OCI-LY7 (cell line): Measurements from ENCODE around the gene TLDC2. TPM values are rescaled to one million over a fixed set of nuclear protein-coding genes. Genes with fewer than 3 reads are reported as not detected.
"Not testable (repeated sequence)": the region's sequence is repeated elsewhere in the genome, so short reads cannot be mapped to it uniquely, and the experiment has no call there.

Source experiments
- BruUV-seq: library from RNA; stranded (reverse); fragments of 400-500 nt; replicated peaks from 2 replicates; lab custom pipeline; 2021; lab: Mats Ljungman, UMichigan
- CTCF ChIA-PET: fragments of 300-600 bp; sonication (Branson Sonifier 250); formaldehyde crosslinking; loops from one replicate; lab custom pipeline; 2022; ENCODE audit warnings: antibody characterized with exemption; ENCODE audit not compliant: unreplicated experiment; lab: Charles Lee
- POLR2A ChIA-PET: fragments of 300-600 bp; sonication (Branson Sonifier 250); formaldehyde crosslinking; loops from one replicate; lab custom pipeline; 2022; ENCODE audit warnings: antibody characterized with exemption; lab: Charles Lee
- DNase-seq: peaks from one replicate; pipeline ENCODE4 v3.0.0-alpha.2; 2015; ENCODE audit warnings: low spot score
- H2AFZ ChIP-seq: fragments of 200-600 bp; sonication (generic), shearing (Covaris generic); 2 replicates; pipeline ENCODE4 v1.6.1; 2014; ENCODE audit warnings: mild to moderate bottlenecking, antibody characterized with exemption, low read length, moderate library complexity
- H3K27ac ChIP-seq: fragments of 200-600 bp; sonication (generic); 2 replicates; pipeline ENCODE4 v1.5.1; 2014; ENCODE audit warnings: mixed run types, low read depth, mild to moderate bottlenecking, moderate library complexity, low read length, inconsistent platforms; ENCODE audit not compliant: poor library complexity, severe bottlenecking
- H3K36me3 ChIP-seq: fragments of 200-600 bp; sonication (generic); 2 replicates; pipeline ENCODE4 v1.6.1; 2014; ENCODE audit warnings: mild to moderate bottlenecking, antibody characterized with exemption, low read length, moderate library complexity, mixed read lengths; ENCODE audit not compliant: insufficient read depth
- H3K4me1 ChIP-seq: fragments of 200-600 bp; sonication (generic); 2 replicates; pipeline ENCODE4 v1.5.1; 2014; ENCODE audit warnings: mild to moderate bottlenecking, low read length; ENCODE audit not compliant: insufficient read depth, poor library complexity, severe bottlenecking
- H3K4me2 ChIP-seq: fragments of 200-600 bp; sonication (generic); 2 replicates; pipeline ENCODE4 v1.6.1; 2014; ENCODE audit warnings: mild to moderate bottlenecking, low read length
- H3K4me3 ChIP-seq: fragments of 200-600 bp; sonication (generic); 2 replicates; pipeline ENCODE4 v1.5.1; 2014; ENCODE audit warnings: mild to moderate bottlenecking, low read depth, low read length; ENCODE audit not compliant: poor library complexity, severe bottlenecking
- H3K79me2 ChIP-seq: fragments of 200-600 bp; sonication (generic); 2 replicates; pipeline ENCODE4 v1.6.1; 2016; ENCODE audit warnings: low read depth, mild to moderate bottlenecking, low read length, moderate library complexity, mixed read lengths; ENCODE audit not compliant: insufficient read depth
- H3K9me2 ChIP-seq: fragments of 200-600 bp; sonication (generic); 2 replicates; pipeline ENCODE4 v1.6.1; 2016; ENCODE audit warnings: mild to moderate bottlenecking, low read length, mixed read lengths; ENCODE audit not compliant: insufficient read depth
- H3K9me3 ChIP-seq: fragments of 200-600 bp; sonication (generic); 2 replicates; pipeline ENCODE4 v1.6.1; 2014; ENCODE audit warnings: mild to moderate bottlenecking, mixed run types, low read length, mixed read lengths
- H4K20me1 ChIP-seq: fragments of 200-600 bp; sonication (generic); 2 replicates; pipeline ENCODE4 v1.6.1; 2014; ENCODE audit warnings: mild to moderate bottlenecking, antibody characterized with exemption, low read length, moderate library complexity, mixed read lengths; ENCODE audit not compliant: insufficient read depth
- EZH2phosphoT487 ChIP-seq: fragments of 200-600 bp; sonication (generic); IDR thresholded peaks from 2 replicates; pipeline ENCODE4 v1.6.1; 2018; ENCODE audit warnings: low read depth, borderline replicate concordance, mild to moderate bottlenecking, mixed run types, antibody characterized with exemption, low read length, moderate library complexity, mixed read lengths
- intact Hi-C: fragments of 100-400 bp; cut with micrococcal nuclease; formaldehyde crosslinking; loops from one replicate; pipeline ENCODE4 v1.10.0; 2022; ENCODE audit not compliant: unreplicated experiment
- total RNA-seq, 2 experiments: library from RNA; depleted of rRNA in 1 of 2; stranded (reverse); fragments of >200 nt in 1 of 2; shearing (Covaris generic) in 1 of 2; gene quantifications; 2 replicates each; pipeline ENCODE4 v1.2.3, GENCODE V29; 2014 to 2022
- TF ChIP-seq, protein P1 (sequence below): fragments of 200-600 bp; sonication (generic); conservative IDR thresholded peaks from 2 replicates; pipeline ENCODE4 v1.5.1; 2014; ENCODE audit warnings: mild to moderate bottlenecking, antibody characterized with exemption, low read length, moderate library complexity, mixed read lengths

The TLDC2 gene
- total RNA-seq, 2 experiments from 2014 or later: not detected

DNA sequence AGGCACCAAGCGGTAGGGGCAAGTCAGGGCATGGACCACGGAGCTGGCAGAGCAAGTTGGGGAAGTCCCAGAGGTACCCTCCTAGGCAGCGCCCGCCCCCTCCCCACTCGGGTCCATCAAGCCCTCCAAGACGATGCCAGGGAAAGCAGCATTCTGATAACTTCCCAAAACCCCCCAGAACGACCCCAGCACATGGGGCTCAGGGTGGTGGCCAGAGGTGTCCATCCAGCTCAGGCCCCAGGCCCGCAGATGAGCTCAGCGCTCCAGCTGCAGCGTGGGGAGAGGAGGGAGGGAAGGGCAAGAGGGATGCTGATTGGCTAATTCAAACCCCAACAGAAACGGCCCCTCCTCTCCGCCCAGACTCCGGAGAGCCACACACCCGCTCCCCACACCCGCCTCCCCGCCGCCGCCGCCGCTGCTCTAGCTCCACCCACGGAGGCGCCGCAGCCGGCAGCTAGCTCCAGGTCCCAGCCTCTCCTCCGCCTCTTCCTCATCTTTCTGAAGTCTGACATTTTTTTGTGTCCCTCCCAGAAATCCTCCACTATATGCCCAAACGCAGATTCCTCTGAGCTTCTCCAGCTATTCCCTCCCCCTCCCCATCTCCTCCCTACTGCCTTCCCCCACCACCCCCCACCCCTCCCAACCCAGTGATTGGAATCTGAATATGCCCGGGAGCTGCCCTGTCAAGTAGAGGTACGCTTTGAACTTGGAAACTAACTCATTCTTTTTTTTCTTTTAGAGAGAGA is 40.3 kb upstream of the TLDC2 start:
- H3K9me3 ChIP-seq: no peaks in the 10 kb centered on the region
- peaks cover 34% of the 10 kb centered on the region for H3K4me1 ChIP-seq
- peak overlapping the region; percentile 60 for H3K4me3 ChIP-seq
- no peaks in the 10 kb centered on the region for H3K36me3 ChIP-seq
- peak overlapping the region; percentile 81 for H3K4me2 ChIP-seq
- peak overlapping the region; percentile 78 for H3K27ac ChIP-seq
- H2AFZ ChIP-seq: peak overlapping the region; percentile 77; the same call in 1 of the 2 replicates
- no peaks in the 10 kb centered on the region for H4K20me1 ChIP-seq
- H3K79me2 ChIP-seq: no peaks in the 10 kb centered on the region
- ChIA-PET POLR2A (interaction anchor here (0.6 to 4.3 kb wide), 13 partner anchors 11 to 715 kb away, joined by 3 to 87 read pairs (median 4); no protein-coding TSS in a partner anchor), CTCF (interaction anchor here (0.6 to 3.7 kb wide), 10 partner anchors 11 to 332 kb away, joined by 3 to 22 read pairs (median 6); partner anchors contain the start of genes DSN1 and TLDC2)
- intact Hi-C loops: no loop called here
- DNase-seq: peak; percentile 93
- TF ChIP-seq EZH2phosphoT487: no peak
- TF ChIP-seq, protein P1, sequence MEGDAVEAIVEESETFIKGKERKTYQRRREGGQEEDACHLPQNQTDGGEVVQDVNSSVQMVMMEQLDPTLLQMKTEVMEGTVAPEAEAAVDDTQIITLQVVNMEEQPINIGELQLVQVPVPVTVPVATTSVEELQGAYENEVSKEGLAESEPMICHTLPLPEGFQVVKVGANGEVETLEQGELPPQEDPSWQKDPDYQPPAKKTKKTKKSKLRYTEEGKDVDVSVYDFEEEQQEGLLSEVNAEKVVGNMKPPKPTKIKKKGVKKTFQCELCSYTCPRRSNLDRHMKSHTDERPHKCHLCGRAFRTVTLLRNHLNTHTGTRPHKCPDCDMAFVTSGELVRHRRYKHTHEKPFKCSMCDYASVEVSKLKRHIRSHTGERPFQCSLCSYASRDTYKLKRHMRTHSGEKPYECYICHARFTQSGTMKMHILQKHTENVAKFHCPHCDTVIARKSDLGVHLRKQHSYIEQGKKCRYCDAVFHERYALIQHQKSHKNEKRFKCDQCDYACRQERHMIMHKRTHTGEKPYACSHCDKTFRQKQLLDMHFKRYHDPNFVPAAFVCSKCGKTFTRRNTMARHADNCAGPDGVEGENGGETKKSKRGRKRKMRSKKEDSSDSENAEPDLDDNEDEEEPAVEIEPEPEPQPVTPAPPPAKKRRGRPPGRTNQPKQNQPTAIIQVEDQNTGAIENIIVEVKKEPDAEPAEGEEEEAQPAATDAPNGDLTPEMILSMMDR: no peak
- no peaks in the 10 kb centered on the region for H3K9me2 ChIP-seq
- no TSS peak for BruUV-seq

- peak overlapping the region; percentile 81 for H3K4me2 ChIP-seq
- H4K20me1 ChIP-seq: no peaks in the 10 kb centered on the region
- no peaks in the 10 kb centered on the region for H3K36me3 ChIP-seq
- peaks cover 42% of the 10 kb centered on the region for H3K4me1 ChIP-seq
- no peaks in the 10 kb centered on the region for H3K9me2 ChIP-seq
- peak overlapping the region; percentile 60 for H3K4me3 ChIP-seq
- POLR2A ChIA-PET: interaction anchor here (0.6 to 4.3 kb wide), 8 partner anchors 10 to 681 kb away, joined by 3 to 87 read pairs (median 6); no protein-coding TSS in a partner anchor
- TSS peak; percentile 70 for BruUV-seq
- no peaks in the 10 kb centered on the region for H3K79me2 ChIP-seq
- TF ChIP-seq, protein P1: peak; percentile 91
- TF ChIP-seq EZH2phosphoT487: no peak
- H3K9me3 ChIP-seq: no peaks in the 10 kb centered on the region
- peak; percentile 91 for DNase-seq
- H2AFZ ChIP-seq: no peak overlapping the region; the same call in 1 of the 2 replicates
- H3K27ac ChIP-seq: peak overlapping the region; percentile 78
- CTCF ChIA-PET: interaction anchor here (0.6 to 3.7 kb wide), 5 partner anchors 10 to 29 kb away, joined by 3 to 22 read pairs (median 6); a partner anchor contains a TSS
- intact Hi-C loops: no loop called here
These were observed 39.2 kb upstream of the TLDC2 start for GRCh38 chr20:36836591-36837269.

- POLR2A ChIA-PET: interaction anchor here (0.6 to 4.3 kb wide), 6 partner anchors 9 to 30 kb away, joined by 3 to 20 read pairs (median 4); no protein-coding TSS in a partner anchor
- CTCF ChIA-PET: interaction anchor here (0.6 kb wide), 1 partner anchor 92 kb away, joined by 4 read pairs; the partner anchor contains the start of gene NDRG3
- H3K79me2 ChIP-seq, intact Hi-C loops, H3K36me3 ChIP-seq, H3K9me3 ChIP-seq, H4K20me1 ChIP-seq, H2AFZ ChIP-seq, BruUV-seq, H3K4me2 ChIP-seq, H3K9me2 ChIP-seq: not testable (repeated sequence)
- Histone ChIP-seq H3K4me1 (peaks cover 58% of the 10 kb centered on the region), H3K4me3 (peak overlapping the region; percentile 30), H3K27ac (peak overlapping the region; percentile 18)
- peak; percentile 35 for DNase-seq
These were observed 37.6 kb upstream of the TLDC2 start for GRCh38 chr20:36838376-36838775.
